OCI-LY3 (cell line): ENCODE measurements around the gene TTC39B.

Experiments used
- H2AFZ ChIP-seq: fragments of 200-600, 300-600 bp; shearing (Covaris generic); 2 replicates; pipeline ENCODE4 v1.6.0; 2014; ENCODE audit warnings: antibody characterized with exemption, low read depth, low read length
- H3K27ac ChIP-seq: fragments of 200-600, 300-600 bp; sonication (generic); 2 replicates; pipeline ENCODE4 v1.5.1; 2014; ENCODE audit warnings: mild to moderate bottlenecking, low read length, moderate library complexity, mixed read lengths
- H3K27me3 ChIP-seq: fragments of 200-600, 300-600 bp; sonication (generic); 2 replicates; pipeline ENCODE4 v1.6.1; 2014; ENCODE audit warnings: low read depth, low read length, mixed read lengths
- H3K36me3 ChIP-seq: fragments of 200-600, 300-600 bp; sonication (generic); replicated peaks from 2 replicates; pipeline ENCODE3; 2014; ENCODE audit warnings: low read depth, low read length, mixed read lengths
- H3K4me1 ChIP-seq: fragments of 300-600, 200-600 bp; sonication (generic); 2 replicates; pipeline ENCODE4 v1.6.1; 2014; ENCODE audit warnings: low read length, mixed read lengths
- H3K4me2 ChIP-seq: fragments of 200-600, 300-600 bp; sonication (generic); 2 replicates; pipeline ENCODE4 v1.6.1; 2014; ENCODE audit warnings: low read length, mixed read lengths
- H3K4me3 ChIP-seq: fragments of 300-600, 200-600 bp; sonication (generic); 2 replicates; pipeline ENCODE4 v1.5.1; 2014; ENCODE audit warnings: antibody characterized with exemption, mild to moderate bottlenecking, low read length, moderate library complexity
- H3K79me2 ChIP-seq: fragments of 300-600, 200-600 bp; shearing (Covaris generic); 2 replicates; pipeline ENCODE4 v1.6.1; 2014; ENCODE audit warnings: mild to moderate bottlenecking, low read length, mixed read lengths
- H3K9ac ChIP-seq: fragments of 300-600, 200-600 bp; shearing (Covaris generic); 2 replicates; pipeline ENCODE4 v1.6.0; 2014; ENCODE audit warnings: mild to moderate bottlenecking, low read length, moderate library complexity
- H3K9me3 ChIP-seq: fragments of 200-600, 300-600 bp; shearing (Covaris generic); 2 replicates; pipeline ENCODE4 v1.6.1; 2014; ENCODE audit warnings: low read length, mixed read lengths; ENCODE audit not compliant: insufficient read depth
- H4K20me1 ChIP-seq: fragments of 200-600, 300-600 bp; sonication (generic); 2 replicates; pipeline ENCODE4 v1.6.1; 2016; ENCODE audit warnings: low read length, mixed read lengths; ENCODE audit not compliant: insufficient read depth
- CTCF ChIP-seq: fragments of 200-600, 300-600 bp; sonication (generic); IDR thresholded peaks from 2 replicates; pipeline ENCODE4 v1.5.1; 2014; ENCODE audit warnings: antibody characterized with exemption, low read length, low read depth
- EZH2phosphoT487 ChIP-seq: fragments of 200-600 bp; shearing (Covaris generic); IDR thresholded peaks from 2 replicates; pipeline ENCODE4 v1.6.1; 2018; ENCODE audit warnings: antibody characterized with exemption, mixed run types, low read depth

The TTC39B gene

GRCh38 chr9:15243081-15243480, 63.9 kb downstream of the TTC39B start:
- no peak overlapping the region for H3K4me3 ChIP-seq
- no peaks in the 10 kb centered on the region for H4K20me1 ChIP-seq
- no peaks in the 10 kb centered on the region for H3K9me3 ChIP-seq
- H3K79me2 ChIP-seq, result no peaks in the 10 kb centered on the region
- no peak overlapping the region for H3K4me2 ChIP-seq
- no peak for TF ChIP-seq EZH2phosphoT487
- TF ChIP-seq CTCF, result no peak
- H3K36me3 ChIP-seq, result no peaks in the 10 kb centered on the region
- H2AFZ ChIP-seq, result no peak overlapping the region
- H3K27me3 ChIP-seq, result peaks cover 3% of the 10 kb centered on the region; the same call in 1 of the 2 replicates
- no peak overlapping the region for H3K27ac ChIP-seq
- H3K4me1 ChIP-seq, result no peaks in the 10 kb centered on the region
- H3K9ac ChIP-seq, result no peak overlapping the region

GRCh38 chr9:15240927-15241326, 66.1 kb downstream of the TTC39B start:
- Histone ChIP-seq H3K4me1 (no peaks in the 10 kb centered on the region), H3K9me3 (no peaks in the 10 kb centered on the region), H3K36me3 (no peaks in the 10 kb centered on the region), H3K27ac (no peak overlapping the region), H2AFZ (no peak overlapping the region), H3K79me2 (no peaks in the 10 kb centered on the region), H3K4me2 (no peak overlapping the region), H3K27me3 (peaks cover 3% of the 10 kb centered on the region; the same call in 1 of the 2 replicates), H3K9ac (no peak overlapping the region), H4K20me1 (no peaks in the 10 kb centered on the region), H3K4me3 (no peak overlapping the region)
- no peak for TF ChIP-seq CTCF
- TF ChIP-seq EZH2phosphoT487, result no peak

GRCh38 chr9:15239816-15240215, 67.2 kb downstream of the TTC39B start:
- Histone ChIP-seq H3K4me1 (no peaks in the 10 kb centered on the region), H3K4me3 (no peak overlapping the region), H3K36me3 (no peaks in the 10 kb centered on the region), H3K27ac (no peak overlapping the region), H4K20me1 (no peaks in the 10 kb centered on the region), H3K9me3 (0 out of 2 replicates have a peak, but pooled peaks cover 3% of the 10 kb centered on the region), H3K9ac (no peak overlapping the region), H3K79me2 (no peaks in the 10 kb centered on the region), H2AFZ (no peak overlapping the region), H3K4me2 (no peak overlapping the region), H3K27me3 (0 out of 2 replicates have a peak, but pooled peaks cover under 1% of the 10 kb centered on the region)
- TF ChIP-seq EZH2phosphoT487 (no peak), CTCF (no peak)

- no peaks in the 10 kb centered on the region for H3K79me2 ChIP-seq
- H3K4me3 ChIP-seq, result no peak overlapping the region
- no peaks in the 10 kb centered on the region for H3K27me3 ChIP-seq
- TF ChIP-seq EZH2phosphoT487 (no peak), CTCF (no peak)
- 0 out of 2 replicates have a peak, but pooled peaks cover 3% of the 10 kb centered on the region for H3K9me3 ChIP-seq
- H3K4me2 ChIP-seq, result no peak overlapping the region
- no peaks in the 10 kb centered on the region for H3K36me3 ChIP-seq
- H3K9ac ChIP-seq, result no peak overlapping the region
- no peak overlapping the region for H3K27ac ChIP-seq
- no peaks in the 10 kb centered on the region for H4K20me1 ChIP-seq
- no peaks in the 10 kb centered on the region for H3K4me1 ChIP-seq
- H2AFZ ChIP-seq, result no peak overlapping the region
Observed at GRCh38 chr9:15238646-15239045, 68.4 kb downstream of the TTC39B start.
